WTC11 (cell line): ENCODE data around the gene CCR1.

ENCODE experiments used
- ATF2 ChIP-seq: sonication (generic); formaldehyde crosslinking; IDR thresholded peaks from 2 replicates; pipeline ENCODE4 v1.8.1; 2022; ENCODE audit warnings: low read depth, missing genetic modification reagents, borderline replicate concordance
- CBFB ChIP-seq: sonication (generic); formaldehyde crosslinking; IDR thresholded peaks from 2 replicates; pipeline ENCODE4 v1.8.1; 2022; ENCODE audit warnings: mild to moderate bottlenecking, low read depth, missing genetic modification reagents
- CTCF ChIP-seq: fragments of 200-600 bp; IDR thresholded peaks from 2 replicates; pipeline ENCODE4 v1.8.0; 2022; ENCODE audit warnings: antibody characterized with exemption
- IRF1 ChIP-seq: sonication (generic); formaldehyde crosslinking; IDR thresholded peaks from 2 replicates; pipeline ENCODE4 v1.8.0; 2023; ENCODE audit warnings: missing genetic modification reagents
- MAX ChIP-seq: sonication (generic); formaldehyde crosslinking; IDR thresholded peaks from 2 replicates; pipeline ENCODE4 v1.8.0; 2022; ENCODE audit warnings: mild to moderate bottlenecking, missing genetic modification reagents
- PRDM15 ChIP-seq: sonication (generic); formaldehyde crosslinking; IDR thresholded peaks from 2 replicates; pipeline ENCODE4 v1.8.0; 2022; ENCODE audit warnings: missing genetic modification reagents
- RELA ChIP-seq: sonication (generic); formaldehyde crosslinking; IDR thresholded peaks from 2 replicates; pipeline ENCODE4 v1.8.1; 2022; ENCODE audit warnings: missing genetic modification reagents, mild to moderate bottlenecking, borderline replicate concordance
- SMAD3 ChIP-seq: sonication (generic); formaldehyde crosslinking; IDR thresholded peaks from 2 replicates; pipeline ENCODE4 v1.8.0; 2022; ENCODE audit warnings: missing genetic modification reagents, mild to moderate bottlenecking, borderline replicate concordance
- SMAD4 ChIP-seq: sonication (generic); formaldehyde crosslinking; IDR thresholded peaks from 2 replicates; pipeline ENCODE4 v1.8.0; 2022; ENCODE audit warnings: mild to moderate bottlenecking, missing genetic modification reagents
- SP1 ChIP-seq: sonication (generic); formaldehyde crosslinking; conservative IDR thresholded peaks from 2 replicates; pipeline ENCODE4 v1.8.1; 2022; ENCODE audit warnings: missing genetic modification reagents
- TP53 ChIP-seq: sonication (generic); formaldehyde crosslinking; IDR thresholded peaks from 2 replicates; pipeline ENCODE4 v1.8.1; 2023; ENCODE audit warnings: mild to moderate bottlenecking, missing genetic modification reagents

GRCh38 chr3:46233194-46233593 is 25.1 kb upstream of the CCR1 start:
- TF ChIP-seq SP1 (no peak), SMAD4 (CRISPR knock-in tag) (no peak), RELA (CRISPR knock-in tag) (no peak), TP53 (CRISPR knock-in tag) (no peak), PRDM15 (CRISPR knock-in tag) (no peak), CTCF (no peak), MAX (CRISPR knock-in tag) (no peak), ATF2 (CRISPR knock-in tag) (no peak), SMAD3 (CRISPR knock-in tag) (no peak), IRF1 (CRISPR knock-in tag) (no peak), CBFB (CRISPR knock-in tag) (no peak)
